GM12865 (cell line): Measurements from ENCODE around the gene PANK3.

Experiments
- DNase-seq: peaks from one replicate; pipeline ENCODE4 v3.0.0; 2010; ENCODE audit warnings: low read depth
- H3K4me3 ChIP-seq: 2 replicates; pipeline ENCODE4 v1.5.1; 2011; ENCODE audit warnings: mild to moderate bottlenecking, low read depth, low read length, control low read depth
- CTCF ChIP-seq: IDR thresholded peaks from 2 replicates; pipeline ENCODE4 v1.5.1; 2011; ENCODE audit warnings: low read length, control low read depth, low read depth, inconsistent platforms; ENCODE audit not compliant: insufficient read depth; ENCODE audit errors: missing control alignments

The PANK3 gene

DNA sequence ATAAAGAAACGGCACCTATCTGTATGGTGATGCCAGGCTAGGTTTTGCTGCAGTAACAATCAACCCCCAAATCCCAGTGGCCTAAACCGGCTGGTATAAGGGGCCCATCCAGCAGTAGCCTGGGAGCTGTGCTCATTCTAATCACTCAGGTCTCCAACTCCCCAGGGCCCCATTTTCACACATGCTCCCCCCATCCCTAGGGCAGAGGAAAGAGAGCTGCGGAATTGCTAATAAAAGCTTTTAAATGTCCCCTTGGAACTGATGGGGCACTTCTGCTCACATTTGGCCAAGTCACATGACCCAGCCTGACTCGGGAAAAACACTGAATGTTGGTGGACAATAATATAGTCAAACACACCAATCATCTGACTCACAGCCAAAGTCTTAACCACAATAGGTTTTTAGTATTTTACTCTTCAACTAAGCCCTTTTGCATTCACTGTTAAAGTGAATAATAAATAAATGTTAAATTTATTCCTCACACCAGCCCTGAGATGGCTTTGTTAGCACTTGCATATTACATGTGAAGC lies 48.5 kb downstream of the PANK3 start:
- no peak overlapping the region for H3K4me3 ChIP-seq
- TF ChIP-seq CTCF = no peak
- no peak for DNase-seq

- no peak for TF ChIP-seq CTCF
- H3K4me3 ChIP-seq = no peak overlapping the region
- DNase-seq = no peak
Observed at GRCh38 chr5:168529374-168530234, 49.6 kb downstream of the PANK3 start.

DNA sequence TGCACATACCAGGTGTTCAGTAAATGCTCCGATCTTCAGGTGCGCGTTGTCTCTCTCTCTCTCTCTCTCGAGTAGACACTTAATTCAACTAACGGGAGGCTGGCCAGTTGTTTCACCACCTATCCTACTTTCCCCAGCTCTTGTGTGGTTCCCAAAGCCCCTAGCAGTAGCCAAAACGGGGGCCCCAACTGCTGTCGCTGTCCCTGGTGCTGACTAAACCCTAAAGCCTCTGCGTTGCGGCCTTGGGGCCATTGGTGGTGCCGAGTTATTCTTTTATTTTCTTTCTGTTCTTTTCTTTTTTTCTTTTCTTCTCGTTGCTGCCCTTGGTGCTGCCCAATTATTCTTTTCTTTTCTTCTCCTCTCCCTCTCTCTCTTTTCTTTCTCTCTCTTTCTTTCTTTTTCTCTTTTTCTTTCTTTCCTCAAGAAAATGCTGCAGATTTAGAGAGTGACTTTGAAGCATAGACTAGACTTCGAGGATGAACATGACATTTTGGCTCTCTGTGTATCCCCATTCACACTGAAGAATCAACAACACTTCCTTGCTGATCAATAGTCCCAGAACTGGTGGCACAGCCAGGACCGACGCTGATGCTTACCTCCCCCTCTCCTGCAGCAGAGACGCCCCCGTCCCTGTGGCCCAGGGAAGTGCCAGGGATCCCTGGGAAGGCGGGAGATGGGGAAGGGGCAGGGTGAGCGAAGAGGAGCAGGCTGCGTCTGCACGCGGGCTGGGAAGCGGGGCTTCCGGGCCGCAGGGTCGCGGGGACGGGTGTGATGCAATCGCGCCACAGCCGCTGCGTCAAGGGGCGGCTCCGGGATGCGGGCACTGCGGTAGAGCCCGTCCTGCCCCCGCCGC lies 50.4 kb downstream of the PANK3 start, which contains the start of gene FBLL1:
FBLL1 (plus strand) TSS at position 785 of the 853 bp plus-strand sequence. CDS start 200 bp downstream, outside the sequence.
- no peak within 1 kb of the TSS for H3K4me3 ChIP-seq
- no peak for TF ChIP-seq CTCF

GRCh38 chr5:168527756-168528295 lies 51.3 kb downstream of the PANK3 start:
- H3K4me3 ChIP-seq = no peak overlapping the region
- TF ChIP-seq CTCF = no peak
- no peak for DNase-seq

More for the DNA sequence above, 50.4 kb downstream of the PANK3 start, which contains the start of gene FBLL1:
- no peak for DNase-seq

GRCh38 chr5:168525856-168526255 lies 53.3 kb downstream of the PANK3 start:
- DNase-seq = no peak

More at GRCh38 chr5:168525856-168526255, 53.3 kb downstream of the PANK3 start:
- H3K4me3 ChIP-seq = no peak overlapping the region
- no peak for TF ChIP-seq CTCF
